ENCODE measurements around the gene ATOSB.

The ATOSB gene

DNA sequence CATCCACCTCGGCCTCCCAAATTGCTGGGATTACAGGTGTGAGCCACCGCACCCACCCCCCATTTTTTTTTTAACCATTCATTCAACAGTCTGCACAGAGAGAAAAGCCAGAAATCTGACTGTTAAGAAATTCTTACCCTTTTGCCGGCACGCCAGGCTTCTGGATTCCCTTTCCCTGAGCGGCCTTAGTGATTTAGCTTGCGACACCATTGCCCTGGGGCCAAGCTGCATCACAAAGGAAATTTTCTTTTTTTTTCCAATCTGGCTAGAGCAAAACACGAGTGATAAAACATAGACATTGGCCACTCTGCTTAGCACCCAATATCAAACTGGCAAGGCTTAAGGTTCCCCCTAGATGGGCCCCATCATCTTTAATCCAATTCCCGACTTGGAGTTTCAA lies 21.2 kb upstream of the ATOSB start:
- H3K9me3 Mint-ChIP-seq = peaks cover 0 to 7% of the 10 kb centered on the region in 2 donors
- peaks cover 0 to 22% of the 10 kb centered on the region in 2 donors for H3K27me3 Mint-ChIP-seq
- no peak for ATAC-seq (replicated peaks)
- no peak overlapping the region for H3K27ac Mint-ChIP-seq
- no peaks in the 10 kb centered on the region for H3K4me1 Mint-ChIP-seq (ENCODE audit: low read depth in 2 of 2)
- DNase-seq = no peak
- H3K36me3 Mint-ChIP-seq (ENCODE audit: insufficient read depth) = peaks cover 3% of the 10 kb centered on the region
- H3K4me3 Mint-ChIP-seq = no peak overlapping the region

DNA sequence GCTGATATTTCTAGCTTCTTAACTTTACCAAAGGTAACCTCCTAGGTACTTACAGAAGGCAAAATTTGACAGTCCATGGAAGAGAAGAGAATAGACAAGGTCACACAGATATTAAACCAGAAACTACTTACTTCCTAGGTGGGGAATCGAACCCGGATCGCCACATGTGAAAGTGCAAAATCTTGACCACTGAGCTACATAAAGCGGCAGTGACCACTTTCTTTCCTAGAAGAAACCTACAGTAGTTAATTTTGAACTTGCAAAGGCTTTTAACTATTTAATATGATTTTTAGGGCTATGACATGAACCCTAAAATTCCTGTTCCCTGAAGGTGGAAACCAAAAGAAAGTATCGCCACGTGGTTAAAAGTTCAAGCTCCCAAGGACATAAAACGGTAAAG lies 20.3 kb upstream of the ATOSB start:
- H3K4me1 Mint-ChIP-seq (ENCODE audit: low read depth in 2 of 2) = no peaks in the 10 kb centered on the region
- no peak for DNase-seq
- ATAC-seq (replicated peaks) = no peak
- H3K36me3 Mint-ChIP-seq (ENCODE audit: insufficient read depth) = peaks cover 3% of the 10 kb centered on the region
- peaks cover 0 to 5% of the 10 kb centered on the region in 2 donors for H3K9me3 Mint-ChIP-seq
- peaks cover 0 to 22% of the 10 kb centered on the region in 2 donors for H3K27me3 Mint-ChIP-seq
- H3K4me3 Mint-ChIP-seq = no peak overlapping the region
- H3K27ac Mint-ChIP-seq = no peak overlapping the region

DNA sequence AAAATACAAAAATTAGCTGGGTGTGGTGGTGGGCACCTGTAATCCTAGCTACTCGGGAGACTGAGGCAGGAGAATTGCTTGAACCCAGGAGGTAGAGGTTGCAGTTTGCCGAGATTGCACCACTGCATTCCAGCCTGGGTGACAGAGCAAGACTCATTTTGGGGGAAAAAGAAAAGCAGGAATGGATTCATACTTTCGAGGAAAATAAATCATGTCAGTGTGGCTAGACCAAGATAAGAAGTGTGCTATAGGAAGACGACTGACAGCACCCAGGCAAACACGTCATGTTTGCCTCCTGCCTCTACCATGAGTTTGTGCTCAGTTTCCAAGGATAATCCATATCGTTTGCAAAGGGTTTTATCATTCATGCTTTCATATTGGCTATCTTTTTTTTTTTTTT lies 19.3 kb upstream of the ATOSB start:
- ATAC-seq (replicated peaks) (no peak), DNase-seq (no peak)
- Mint-ChIP-seq H3K4me1 (ENCODE audit: low read depth in 2 of 2) (no peaks in the 10 kb centered on the region), H3K27ac (no peak overlapping the region), H3K9me3 (no peaks in the 10 kb centered on the region), H3K36me3 (ENCODE audit: insufficient read depth) (no peaks in the 10 kb centered on the region), H3K4me3 (no peak overlapping the region), H3K27me3 (peaks cover 0 to 22% of the 10 kb centered on the region in 2 donors)

DNA sequence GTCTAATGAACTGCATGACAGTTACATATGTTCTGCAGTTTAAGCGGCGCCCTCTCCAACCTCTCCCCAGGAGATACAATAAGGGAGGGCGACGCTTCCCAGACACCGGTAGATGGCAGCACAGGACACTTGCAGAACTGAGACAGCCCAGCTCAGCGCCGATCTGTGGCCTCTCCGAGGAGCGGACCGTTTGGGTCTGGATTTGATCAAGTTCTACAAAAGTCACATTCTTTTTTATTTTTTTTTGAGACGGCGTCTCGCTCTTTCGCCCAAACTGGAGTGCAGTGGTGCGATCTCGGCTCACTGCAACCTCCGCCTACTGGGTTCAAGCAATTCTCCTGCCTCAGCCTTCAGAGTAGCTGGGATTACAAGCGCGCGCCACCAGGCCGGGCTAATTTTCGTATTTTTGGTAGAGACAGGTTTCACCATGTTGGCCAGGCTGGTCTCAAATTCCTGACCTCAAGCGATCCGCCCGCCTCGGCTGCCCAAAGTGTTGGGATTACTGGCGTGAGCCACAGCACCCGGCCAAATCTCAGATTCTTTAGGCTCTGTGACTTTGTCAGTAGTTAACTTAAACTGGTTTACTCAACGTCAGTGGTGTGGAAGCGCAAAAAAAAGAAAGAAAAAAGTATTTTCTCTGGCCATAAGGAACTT lies 1.4 kb upstream of the ATOSB start:
- peak overlapping the region; percentile 85 to 98 for H3K4me3 Mint-ChIP-seq
- ATAC-seq (replicated peaks) (peak; percentile 62), DNase-seq (peak; percentile 88 to 93 (median 91))
- peaks cover 29% of the 10 kb centered on the region for H3K36me3 Mint-ChIP-seq (ENCODE audit: insufficient read depth)
- peak overlapping the region; percentile 94 to 98 for H3K27ac Mint-ChIP-seq
- H3K4me1 Mint-ChIP-seq (ENCODE audit: low read depth in 2 of 2) = peaks cover 34 to 39% of the 10 kb centered on the region in 2 donors
- no peaks in the 10 kb centered on the region for H3K9me3 Mint-ChIP-seq
- peaks cover 0 to 10% of the 10 kb centered on the region in 2 donors for H3K27me3 Mint-ChIP-seq

DNA sequence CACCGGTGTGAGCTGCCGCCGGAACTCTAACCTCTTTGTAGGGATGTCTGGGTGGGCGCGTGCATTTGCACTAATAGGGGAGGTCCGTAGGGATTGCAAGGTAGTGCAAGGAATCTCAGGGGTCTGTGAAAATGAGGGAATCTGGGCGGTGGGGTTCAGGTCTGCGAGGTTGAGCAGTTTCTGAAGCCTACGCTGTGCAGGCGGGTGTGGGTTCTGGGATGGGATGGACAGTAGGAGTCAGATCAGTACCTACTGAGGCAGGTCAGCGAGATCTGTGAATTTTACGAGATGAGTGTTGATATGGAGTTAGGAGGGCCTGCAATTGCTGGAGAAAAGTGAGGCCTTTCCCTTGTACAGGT lies 856 bp upstream of the ATOSB start:
- peaks cover 0 to 9% of the 10 kb centered on the region in 2 donors for H3K27me3 Mint-ChIP-seq
- ATAC-seq (replicated peaks) (no peak), DNase-seq (no peak)
- H3K4me3 Mint-ChIP-seq = peak overlapping the region; percentile 85 to 98
- H3K36me3 Mint-ChIP-seq (ENCODE audit: insufficient read depth) = peaks cover 29% of the 10 kb centered on the region
- peaks cover 37 to 44% of the 10 kb centered on the region in 2 donors for H3K4me1 Mint-ChIP-seq (ENCODE audit: low read depth in 2 of 2)
- peak overlapping the region; percentile 94 to 98 for H3K27ac Mint-ChIP-seq
- H3K9me3 Mint-ChIP-seq = no peaks in the 10 kb centered on the region

DNA sequence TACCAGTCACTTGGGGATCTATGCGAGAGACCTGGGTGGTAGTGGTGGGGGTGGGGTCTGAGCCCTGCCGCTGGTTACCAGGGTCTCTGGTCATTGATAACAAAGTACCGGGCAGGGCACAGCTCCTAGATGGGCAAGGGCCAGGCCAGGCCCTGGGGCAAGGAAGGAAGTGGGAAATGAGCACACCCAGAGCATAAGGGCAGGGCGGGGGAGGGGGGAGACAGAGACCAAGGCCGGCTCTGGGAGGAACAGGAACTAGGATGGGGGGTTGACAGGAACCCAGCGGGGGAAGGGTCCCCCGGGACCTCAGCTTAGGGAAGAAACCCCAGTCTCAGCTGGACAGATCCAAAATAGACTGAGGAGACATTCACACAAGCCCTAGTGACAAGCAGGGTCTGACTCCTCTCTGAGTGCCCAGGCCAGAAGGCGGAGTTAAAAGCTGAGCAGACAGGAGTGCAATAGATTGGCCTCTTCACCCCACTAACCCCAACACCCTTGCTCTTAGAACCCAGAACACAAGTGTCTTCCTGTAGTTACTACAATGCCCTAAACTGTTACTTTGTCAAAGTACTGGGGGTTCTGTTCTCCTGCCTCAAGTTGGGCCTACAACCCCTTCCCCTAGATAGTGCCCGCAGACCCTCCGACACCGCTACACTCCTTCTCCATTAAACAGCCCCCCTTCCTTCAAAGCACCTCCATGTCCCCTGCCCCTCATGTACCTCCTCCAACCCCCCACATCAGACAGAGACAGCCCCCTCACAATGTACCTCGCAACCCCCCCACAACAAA lies 628 bp downstream of the ATOSB start:
- DNase-seq (peak; percentile 47 to 53 (median 48)), ATAC-seq (replicated peaks) (no peak)
- Mint-ChIP-seq H3K27me3 (no peaks in the 10 kb centered on the region), H3K4me3 (peak overlapping the region; percentile 85 to 98), H3K4me1 (ENCODE audit: low read depth in 2 of 2) (peaks cover 48 to 53% of the 10 kb centered on the region in 2 donors), H3K27ac (peak overlapping the region; percentile 94 to 98), H3K9me3 (no peaks in the 10 kb centered on the region), H3K36me3 (ENCODE audit: insufficient read depth) (peaks cover 29% of the 10 kb centered on the region)

DNA sequence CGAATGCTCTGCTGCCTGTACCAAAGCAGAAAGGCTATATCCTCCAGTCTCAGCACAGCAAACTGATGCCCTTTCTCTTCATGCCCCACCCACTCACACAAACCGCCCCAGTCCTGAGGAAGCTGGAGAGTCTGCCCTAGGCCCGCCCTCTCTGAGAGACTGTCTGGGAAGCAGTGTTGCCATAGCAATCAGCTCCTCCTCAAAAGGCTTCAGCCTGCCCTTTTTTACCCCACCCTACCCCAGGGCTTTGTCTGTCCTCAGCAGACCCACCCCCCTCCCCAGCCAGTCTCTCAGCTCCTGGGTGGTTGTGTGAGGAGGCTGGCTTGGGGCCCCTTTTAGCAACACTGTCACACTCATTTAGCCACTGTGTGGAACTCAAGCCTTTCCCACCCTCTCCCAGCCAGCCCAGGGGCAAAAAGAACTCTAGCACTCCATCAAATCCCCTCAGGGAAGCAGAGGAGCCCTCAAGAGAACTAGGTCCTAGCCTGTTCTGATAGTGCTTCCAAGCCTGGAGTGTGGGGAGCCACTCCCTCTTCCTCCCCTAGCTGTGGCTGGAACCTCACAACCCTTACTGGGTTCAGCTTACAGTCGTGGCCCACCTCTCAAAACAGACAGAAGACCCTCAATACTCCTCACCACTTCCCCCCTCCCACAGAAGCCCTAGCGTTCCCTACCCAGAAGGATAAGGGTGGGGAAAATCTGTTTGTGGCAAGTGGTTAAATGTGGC lies 1.4 kb downstream of the ATOSB start:
- Mint-ChIP-seq H3K4me3 (peak overlapping the region; percentile 85 to 98), H3K9me3 (no peaks in the 10 kb centered on the region), H3K27ac (peak overlapping the region; percentile 94 to 98), H3K4me1 (ENCODE audit: low read depth in 2 of 2) (peaks cover 52 to 53% of the 10 kb centered on the region in 2 donors), H3K36me3 (ENCODE audit: insufficient read depth) (peaks cover 29% of the 10 kb centered on the region), H3K27me3 (no peaks in the 10 kb centered on the region)
- peak; percentile 16 for ATAC-seq (replicated peaks)
- DNase-seq = peak; percentile 47 to 65 (median 65)

DNA sequence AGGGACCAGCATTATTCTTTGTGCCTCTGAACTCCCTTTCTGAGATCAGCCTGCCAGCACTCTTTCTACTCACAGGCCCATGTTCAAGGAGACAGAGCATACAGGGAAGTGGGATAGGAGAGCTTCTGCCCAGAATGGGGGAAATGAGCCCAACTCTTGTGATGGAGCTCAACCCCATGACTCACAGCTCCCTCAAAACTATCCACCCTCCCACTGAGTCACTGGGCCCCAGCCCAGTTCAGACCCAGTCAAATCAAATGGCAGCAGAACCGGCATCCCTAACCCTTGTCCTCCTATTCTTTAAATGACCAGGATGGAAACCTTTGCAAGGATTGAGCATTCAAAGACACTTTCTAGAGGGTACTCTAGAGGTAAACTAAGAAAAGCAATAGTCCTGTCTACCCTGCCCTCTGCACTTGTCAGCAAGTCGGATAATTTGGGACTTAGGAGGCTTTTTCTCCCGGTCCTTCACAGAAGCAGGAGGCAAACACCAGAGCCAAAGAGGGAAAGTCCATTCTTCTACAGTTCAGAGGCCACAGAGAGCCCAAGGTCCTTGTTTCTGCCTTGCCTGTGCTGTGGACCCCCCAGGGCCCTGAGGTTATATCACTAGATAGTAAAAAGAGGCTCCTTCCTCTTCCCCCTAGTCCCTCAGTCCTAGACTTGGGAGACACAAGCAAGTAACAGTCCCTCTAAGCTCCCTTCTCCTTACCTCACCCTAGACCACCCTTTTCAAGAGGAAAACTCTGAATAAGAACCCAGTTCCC lies 3.2 kb downstream of the ATOSB start:
- H3K9me3 Mint-ChIP-seq = no peaks in the 10 kb centered on the region
- H3K27me3 Mint-ChIP-seq = no peaks in the 10 kb centered on the region
- peak overlapping the region; percentile 90 to 95 for H3K27ac Mint-ChIP-seq
- DNase-seq (no peak), ATAC-seq (replicated peaks) (no peak)
- peaks cover 53 to 55% of the 10 kb centered on the region in 2 donors for H3K4me1 Mint-ChIP-seq (ENCODE audit: low read depth in 2 of 2)
- peak overlapping the region; percentile 77 to 82 for H3K4me3 Mint-ChIP-seq
- H3K36me3 Mint-ChIP-seq (ENCODE audit: insufficient read depth) = peaks cover 41% of the 10 kb centered on the region

DNA sequence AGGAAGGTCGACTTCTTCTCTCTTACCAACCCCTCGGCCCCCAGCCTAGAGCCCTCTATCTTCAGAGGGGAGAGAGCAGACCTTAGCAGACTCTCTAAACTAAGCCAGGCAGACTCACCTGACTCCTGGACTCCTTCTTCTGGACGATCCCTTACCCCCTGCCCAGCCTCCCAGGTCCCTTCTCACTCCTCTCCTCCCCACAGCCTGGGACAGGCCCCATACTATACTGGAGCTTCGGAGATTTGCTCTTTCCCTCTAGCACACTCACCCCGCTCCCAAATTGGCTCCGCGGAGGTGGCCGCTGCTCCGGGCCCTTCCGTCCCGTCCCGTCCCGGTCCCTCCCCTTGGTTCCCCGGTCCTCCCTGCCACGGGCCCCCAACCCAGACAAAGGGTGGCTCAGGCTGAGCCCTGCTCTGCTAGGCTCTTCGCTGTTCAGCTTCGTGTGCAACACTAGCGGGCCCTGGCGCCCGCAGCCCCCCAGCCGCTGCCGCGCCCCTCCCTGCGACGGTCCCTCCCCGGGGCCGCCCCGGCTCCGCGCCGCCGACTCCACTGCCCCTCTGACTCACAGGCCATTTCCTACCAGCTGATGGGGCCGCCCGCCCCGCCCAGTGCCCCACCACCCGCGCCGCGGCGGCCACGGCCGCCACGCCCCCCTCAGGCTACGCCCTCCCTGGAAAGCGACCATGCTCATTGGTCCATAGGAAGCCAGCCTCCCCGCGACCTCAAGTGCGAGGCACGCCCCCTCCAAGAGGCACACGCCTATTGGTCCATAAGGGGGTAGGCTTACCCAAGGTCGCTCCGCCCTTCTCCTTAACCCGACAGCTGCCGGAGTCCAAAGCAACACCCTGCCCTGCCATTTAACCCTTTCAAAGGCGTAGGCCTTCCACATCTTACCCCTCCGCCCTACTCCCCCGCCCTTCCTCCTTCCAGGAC lies 4.4 kb downstream of the ATOSB start:
- Mint-ChIP-seq H3K9me3 (no peaks in the 10 kb centered on the region), H3K36me3 (ENCODE audit: insufficient read depth) (peaks cover 41% of the 10 kb centered on the region), H3K4me3 (peak overlapping the region; percentile 77 to 82), H3K27ac (peak overlapping the region; percentile 90 to 95), H3K4me1 (ENCODE audit: low read depth in 2 of 2) (peaks cover 48 to 50% of the 10 kb centered on the region in 2 donors), H3K27me3 (no peaks in the 10 kb centered on the region)
- peak; percentile 87 to 93 (median 91) for DNase-seq
- ATAC-seq (replicated peaks) = peak; percentile 65

DNA sequence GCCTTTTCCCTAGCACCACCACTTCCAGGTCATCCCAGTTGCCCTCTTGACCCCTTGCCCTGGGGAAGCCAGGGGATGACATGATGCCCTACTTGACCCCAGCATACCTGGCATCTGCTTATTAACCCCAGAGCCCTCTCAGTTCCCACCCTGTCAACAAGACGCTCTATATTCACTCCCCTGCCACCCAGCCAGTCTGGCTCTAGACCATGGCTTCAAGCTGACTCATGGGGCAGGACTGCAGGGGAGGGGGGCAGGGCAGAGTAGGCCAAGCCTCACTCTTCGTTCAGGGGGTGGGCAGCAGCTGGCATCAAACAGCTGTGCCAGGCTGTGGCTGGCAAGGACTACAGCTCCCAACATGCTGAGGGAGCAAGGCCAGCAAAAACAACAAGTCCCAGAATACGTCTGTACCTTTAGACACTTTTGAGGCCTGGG lies 5.3 kb downstream of the ATOSB start:
- peak overlapping the region; percentile 77 to 82 for H3K4me3 Mint-ChIP-seq
- no peaks in the 10 kb centered on the region for H3K9me3 Mint-ChIP-seq
- no peaks in the 10 kb centered on the region for H3K27me3 Mint-ChIP-seq
- H3K27ac Mint-ChIP-seq = peak overlapping the region in 1 of 2 donors; percentile 21
- peaks cover 37% of the 10 kb centered on the region for H3K36me3 Mint-ChIP-seq (ENCODE audit: insufficient read depth)
- DNase-seq = no peak
- peaks cover 38 to 43% of the 10 kb centered on the region in 2 donors for H3K4me1 Mint-ChIP-seq (ENCODE audit: low read depth in 2 of 2)
- ATAC-seq (replicated peaks) = no peak

DNA sequence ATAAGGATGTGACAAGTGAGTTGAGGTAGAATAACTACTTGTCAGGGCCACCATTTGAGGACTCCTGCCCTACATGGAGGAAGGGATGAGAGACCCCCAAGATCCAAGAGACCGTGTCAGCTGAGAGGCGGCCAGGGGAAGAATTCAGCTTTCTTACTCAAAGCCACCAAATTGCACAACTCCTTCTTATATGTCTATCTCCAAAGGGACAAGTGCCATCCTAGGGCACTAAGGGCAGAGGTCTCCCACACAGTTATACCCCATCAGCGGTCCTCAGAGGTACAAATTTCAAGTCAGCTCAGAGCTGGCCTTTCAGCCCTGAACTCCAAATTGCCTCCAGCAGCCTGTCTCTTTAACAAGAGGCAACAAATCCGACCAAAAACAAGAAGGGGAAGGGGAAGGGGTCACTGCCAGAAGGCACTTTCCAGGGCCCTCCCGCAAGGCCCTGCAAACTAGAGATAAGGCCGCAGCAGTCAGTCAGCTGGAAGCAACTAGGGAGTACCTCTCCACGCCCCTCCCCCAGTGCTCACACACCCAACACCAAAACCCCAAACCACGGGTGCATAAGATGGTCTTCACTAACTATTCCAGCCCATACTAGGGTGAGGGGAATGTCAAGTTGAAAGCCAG lies 6.6 kb downstream of the ATOSB start:
- H3K27ac Mint-ChIP-seq = peak overlapping the region in 1 of 2 donors; percentile 21
- no peaks in the 10 kb centered on the region for H3K9me3 Mint-ChIP-seq
- H3K4me3 Mint-ChIP-seq = no peak overlapping the region
- ATAC-seq (replicated peaks) = no peak
- no peak for DNase-seq
- H3K4me1 Mint-ChIP-seq (ENCODE audit: low read depth in 2 of 2) = peaks cover 27 to 31% of the 10 kb centered on the region in 2 donors
- peaks cover 26% of the 10 kb centered on the region for H3K36me3 Mint-ChIP-seq (ENCODE audit: insufficient read depth)
- H3K27me3 Mint-ChIP-seq = no peaks in the 10 kb centered on the region

DNA sequence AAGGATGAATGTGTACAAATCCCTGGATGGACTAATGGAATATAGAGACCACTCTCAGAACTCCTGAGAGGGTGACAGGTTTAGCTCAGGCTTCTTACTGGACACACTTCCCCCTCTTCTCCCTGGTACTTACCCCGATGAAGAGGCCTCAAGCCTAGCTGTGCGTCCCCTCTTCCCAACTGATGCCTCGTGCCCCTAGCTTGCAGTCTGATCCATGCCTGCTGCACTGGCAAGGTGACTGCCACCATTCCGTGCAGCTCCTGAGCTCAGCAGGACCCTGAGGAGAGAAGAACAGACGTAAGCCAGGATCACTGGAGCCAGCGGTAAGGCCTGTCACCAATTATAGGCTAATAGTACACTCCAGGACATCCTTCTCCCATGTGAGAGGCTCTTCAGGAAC lies 7.2 kb downstream of the ATOSB start:
- ATAC-seq (replicated peaks) (no peak), DNase-seq (no peak)
- Mint-ChIP-seq H3K9me3 (no peaks in the 10 kb centered on the region), H3K27me3 (no peaks in the 10 kb centered on the region), H3K4me1 (ENCODE audit: low read depth in 2 of 2) (peaks cover 24 to 28% of the 10 kb centered on the region in 2 donors), H3K4me3 (no peak overlapping the region), H3K36me3 (ENCODE audit: insufficient read depth) (peaks cover 29% of the 10 kb centered on the region), H3K27ac (no peak overlapping the region)

Data from effector memory CD8-positive, alpha-beta T cell (primary cell).